GM18507 (cell line): ENCODE measurements around the gene TFAM.
"Not testable (repeated sequence)": the region's sequence is repeated elsewhere in the genome, so short reads cannot be mapped to it uniquely, and the experiment has no call there.

Experiments
- DNase-seq: peaks from one replicate; pipeline ENCODE4 v3.0.0; 2011; ENCODE audit warnings: low read depth; ENCODE audit not compliant: insufficient read length; ENCODE audit errors: extremely low spot score
- FAIRE-seq: peaks from 2 replicates; lab custom pipeline; 2011; peaks lifted over from hg19 to GRCh38; lab: Jason Lieb, UNC

Gene TFAM

DNA sequence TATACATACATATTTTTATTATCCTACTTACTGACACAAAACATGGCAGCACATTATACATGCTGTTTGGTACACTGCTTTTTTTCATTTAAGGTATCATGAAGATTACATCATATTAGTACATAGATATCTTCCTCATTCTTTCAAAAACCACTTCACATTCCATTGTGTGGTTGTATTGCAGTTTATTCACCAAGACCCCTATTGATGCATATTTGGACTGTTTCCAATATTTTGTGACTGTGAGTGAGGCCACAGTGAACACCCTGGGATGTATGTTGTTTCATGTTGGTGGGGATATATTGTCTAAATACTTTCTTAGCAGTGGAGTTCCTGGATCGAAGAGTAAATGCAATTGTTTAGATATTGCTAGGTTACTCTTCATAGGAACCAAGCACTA is 39.0 kb downstream of the TFAM start:
- DNase-seq: no peak
- FAIRE-seq: no peak

DNA sequence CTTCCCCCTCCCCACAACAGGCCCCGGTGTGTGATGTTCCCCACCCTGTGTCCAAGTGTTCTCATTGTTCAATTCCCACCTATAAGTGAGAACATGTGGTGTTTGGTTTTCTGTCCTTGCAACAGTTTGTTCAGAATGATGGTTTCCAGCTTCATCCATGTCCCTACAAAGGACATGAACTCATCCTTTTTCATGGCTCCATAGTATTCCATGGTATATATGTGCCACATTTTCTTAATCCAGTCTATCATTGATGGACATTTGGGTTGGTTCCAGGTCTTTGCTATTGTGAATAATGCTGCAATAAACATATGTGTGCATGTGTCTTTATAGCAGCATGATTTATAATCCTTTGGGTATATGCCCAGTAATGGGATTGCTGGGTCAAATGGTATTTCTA is 43.2 kb downstream of the TFAM start:
- not testable (repeated sequence) for FAIRE-seq, DNase-seq

DNA sequence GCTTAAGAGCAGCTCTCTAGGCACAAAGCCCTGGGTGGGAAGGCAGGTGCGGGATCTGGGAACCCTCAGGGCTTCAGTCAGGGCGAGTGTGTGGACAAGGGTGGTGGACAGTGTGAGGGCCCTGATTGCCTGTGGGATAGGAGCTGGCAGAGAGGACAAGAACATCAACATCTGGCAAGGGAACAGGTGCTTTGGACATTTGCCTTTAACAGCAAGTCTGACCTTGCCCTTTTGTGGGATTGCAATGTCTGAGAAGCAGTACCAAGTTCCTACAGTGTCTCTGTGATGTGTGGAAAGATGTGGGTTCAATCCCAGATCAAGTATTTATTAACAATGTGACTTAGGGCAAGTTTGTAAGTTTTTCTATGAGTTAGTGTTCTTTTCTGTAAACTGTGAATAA is 46.7 kb downstream of the TFAM start:
- no peak for DNase-seq
- no peak for FAIRE-seq

DNA sequence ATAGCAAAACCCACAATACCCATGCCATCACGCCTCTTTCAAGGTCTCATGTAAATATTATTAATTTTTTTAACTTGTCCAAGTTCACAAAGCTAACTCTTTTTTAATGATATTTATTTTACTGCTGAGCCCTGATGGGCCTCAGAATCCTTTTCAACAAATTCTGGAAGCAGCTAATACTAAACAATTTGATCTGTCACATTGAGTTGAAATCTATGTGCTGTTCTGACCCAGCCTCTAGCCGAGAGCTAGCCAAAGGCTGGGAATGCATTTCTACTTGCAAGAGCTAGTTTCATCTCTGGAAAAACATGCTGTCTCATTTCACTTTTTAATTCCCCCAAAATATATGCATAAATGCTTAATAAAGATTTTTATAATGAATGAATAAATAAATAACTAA is 47.9 kb downstream of the TFAM start:
- no peak for FAIRE-seq
- DNase-seq: no peak

DNA sequence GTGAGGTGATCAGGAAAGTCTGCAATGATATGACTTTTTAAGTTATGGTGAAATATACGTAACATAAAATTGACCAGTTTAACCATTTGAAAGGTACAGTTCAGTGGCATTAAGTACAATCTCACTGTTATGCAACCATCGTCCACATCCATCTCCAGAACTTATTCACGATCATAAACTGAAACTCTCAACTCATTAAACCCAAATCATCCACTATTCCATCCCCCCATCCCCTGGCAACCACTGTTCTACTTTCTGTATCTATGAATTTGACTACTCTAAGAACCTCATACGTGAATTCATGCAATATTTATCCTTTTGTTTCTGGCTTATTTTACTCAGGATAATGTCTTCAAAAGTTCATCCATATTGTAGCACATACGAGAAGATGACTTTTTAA is 48.4 kb downstream of the TFAM start:
- DNase-seq: no peak
- no peak for FAIRE-seq

DNA sequence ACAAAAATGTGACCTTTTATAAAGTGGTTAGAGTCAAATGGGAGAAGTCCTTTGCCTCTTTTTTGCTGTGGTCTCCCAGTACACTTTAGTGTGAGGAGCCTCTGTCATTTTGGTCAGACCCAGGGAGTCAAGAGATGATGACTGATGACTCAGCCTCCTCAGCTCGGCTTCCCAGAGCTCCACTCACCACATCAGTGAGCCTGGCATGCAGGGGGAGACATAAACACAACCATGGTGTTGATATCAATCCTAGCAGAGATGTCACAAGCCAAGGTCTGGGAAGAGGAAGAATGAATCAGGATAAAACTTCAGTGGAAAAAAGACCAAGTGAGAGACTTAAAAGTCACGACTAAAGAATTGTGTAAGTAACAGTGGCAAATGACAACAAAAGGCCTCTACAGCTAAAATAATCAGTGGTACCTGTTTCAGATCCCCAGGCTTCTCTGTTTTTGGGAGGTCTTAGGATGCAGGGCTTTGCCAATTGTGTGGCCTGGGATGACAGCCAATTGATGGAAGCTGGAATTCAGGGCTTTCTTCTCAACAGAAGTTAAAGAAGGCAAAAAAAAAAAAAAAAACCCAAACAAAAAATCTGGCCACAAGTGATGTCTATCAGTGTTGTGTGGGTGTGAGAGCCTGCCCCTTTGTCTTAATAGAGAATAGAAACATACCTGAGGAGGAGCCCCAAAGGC is 50.2 kb downstream of the TFAM start:
- FAIRE-seq: no peak

DNA sequence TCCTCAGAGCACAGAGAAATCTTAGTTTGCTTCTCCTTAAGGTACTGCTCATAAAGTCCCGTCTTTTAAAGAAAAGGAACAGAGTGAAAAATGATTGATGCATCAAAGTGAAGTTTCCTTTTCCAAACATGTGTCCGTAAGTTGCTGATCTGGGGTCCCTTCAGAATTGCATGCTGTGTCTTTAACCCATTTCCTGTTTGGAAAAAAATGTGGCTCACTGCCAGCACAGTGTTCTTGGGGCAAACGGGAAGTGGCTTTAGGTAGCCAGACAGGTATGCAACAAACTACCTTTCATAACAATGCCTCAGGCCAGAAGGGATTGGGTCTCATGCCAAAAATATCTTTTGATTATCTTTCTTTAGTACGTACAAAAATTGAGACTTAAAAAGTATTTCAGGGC is 50.9 kb downstream of the TFAM start:
- DNase-seq (no peak), FAIRE-seq (no peak)

More for the DNA sequence above, 50.2 kb downstream of the TFAM start:
- no peak for DNase-seq

DNA sequence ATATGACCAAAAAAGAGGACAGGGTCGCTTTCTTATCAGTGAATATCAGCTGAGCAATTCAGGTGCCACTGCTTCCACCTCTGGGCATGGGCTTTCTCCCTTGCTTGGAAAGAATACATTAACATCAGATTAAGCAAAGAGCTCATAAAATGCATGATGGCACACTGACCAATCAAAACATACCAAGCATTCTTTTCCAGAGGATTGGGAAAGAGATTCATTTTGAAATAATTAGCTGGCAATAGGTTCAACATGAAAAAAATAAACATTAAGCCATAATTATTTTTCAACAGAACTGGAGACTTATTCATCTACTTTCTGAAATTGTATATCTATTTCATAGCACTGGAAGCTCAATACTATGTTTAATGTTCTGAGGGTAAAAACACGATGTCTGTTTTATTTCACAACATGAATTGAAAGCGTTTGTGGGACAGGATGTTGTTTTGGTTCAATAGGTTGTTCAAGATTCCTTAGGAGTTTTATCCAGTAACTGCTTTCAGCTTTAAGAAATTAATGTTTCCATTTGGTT is 53.2 kb downstream of the TFAM start:
- no peak for DNase-seq
- no peak for FAIRE-seq

DNA sequence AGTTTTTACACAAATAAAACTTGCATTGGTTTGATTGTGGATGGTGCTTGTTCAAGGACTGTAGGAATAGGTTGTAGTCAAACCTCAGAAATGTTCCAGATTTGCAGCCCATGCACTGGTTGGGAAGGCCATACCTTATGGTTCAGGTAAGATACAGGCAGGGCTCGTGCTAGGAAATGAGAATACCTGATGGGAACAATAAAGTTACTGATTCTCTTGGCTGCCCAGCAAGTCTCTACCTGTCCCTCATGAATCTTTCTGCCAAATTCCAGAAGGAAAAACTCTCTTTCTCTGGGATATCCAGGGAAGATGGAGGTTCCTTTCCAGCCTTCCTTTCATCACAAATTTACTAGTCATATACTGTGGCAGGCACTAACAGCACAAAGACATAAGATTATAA is 53.8 kb downstream of the TFAM start:
- DNase-seq: no peak
- no peak for FAIRE-seq

DNA sequence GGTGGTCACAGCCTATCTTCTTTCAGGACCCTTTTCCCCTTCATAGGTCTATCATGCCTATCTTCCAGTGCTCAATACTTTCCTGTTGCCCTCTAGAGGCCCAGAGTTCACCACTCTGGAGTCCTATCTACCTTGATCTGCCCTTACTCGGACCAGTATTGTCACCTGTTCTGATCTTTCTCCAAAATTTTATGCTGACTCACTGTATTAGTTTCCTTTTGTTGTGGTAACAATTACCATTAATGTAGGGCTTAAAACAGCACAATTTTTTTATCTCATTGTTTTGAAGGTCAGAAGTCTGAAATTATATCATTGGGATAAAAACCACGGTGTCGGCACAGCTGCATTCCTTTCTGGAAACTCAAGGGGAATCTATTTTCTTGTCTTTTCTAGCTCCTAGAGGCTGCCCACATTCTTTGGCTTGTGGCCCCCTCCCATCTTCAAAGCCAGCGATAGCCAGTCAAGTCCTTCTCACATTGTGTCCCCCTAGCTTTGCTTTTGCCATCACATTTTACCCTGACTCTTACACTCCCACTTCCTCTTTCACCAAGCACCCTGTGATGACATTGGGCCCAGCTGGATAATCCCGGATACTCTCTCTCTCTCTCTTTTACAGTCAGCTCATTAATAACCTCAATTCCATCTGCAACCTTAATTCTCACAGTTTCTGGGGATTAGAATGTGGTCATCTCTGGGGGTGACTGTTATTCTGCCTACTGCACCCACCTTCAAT is 54.6 kb downstream of the TFAM start:
- FAIRE-seq (no peak), DNase-seq (no peak)

DNA sequence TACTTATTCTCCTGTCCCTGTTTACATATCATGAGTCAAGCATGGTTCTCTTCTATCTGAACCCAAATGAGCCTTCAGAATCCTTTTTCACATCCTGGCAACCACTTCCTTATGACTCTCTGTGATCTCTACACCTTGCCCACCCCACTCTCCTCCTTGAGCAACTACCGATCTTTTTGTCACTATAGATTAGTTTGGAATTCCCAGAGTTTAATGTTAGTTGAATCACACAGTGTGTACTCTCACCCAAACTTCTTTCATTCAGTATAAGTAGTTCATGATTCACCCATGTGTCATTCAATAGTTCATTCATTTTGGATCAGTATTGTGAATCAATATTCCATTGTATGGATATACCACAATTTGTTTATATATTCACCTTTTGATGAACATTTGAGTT is 55.3 kb downstream of the TFAM start:
- FAIRE-seq: no peak
- no peak for DNase-seq

DNA sequence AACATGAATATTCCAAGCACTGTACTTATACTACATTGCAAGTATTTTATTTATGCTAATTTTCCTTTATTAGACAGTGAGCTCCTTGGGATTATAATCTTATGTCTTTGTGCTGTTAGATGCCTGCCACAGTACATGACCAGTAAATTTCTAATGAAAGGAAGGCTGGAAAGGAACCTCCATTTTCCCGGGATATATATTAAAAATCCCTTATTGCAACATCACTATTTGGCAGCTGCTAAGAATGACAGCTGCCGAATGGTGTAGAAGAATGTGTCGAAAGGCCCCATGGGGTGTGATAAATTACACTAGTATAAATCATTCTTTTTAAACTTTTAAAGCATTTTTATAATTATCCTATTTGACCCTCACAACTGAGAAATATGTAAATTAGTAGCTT is 59.1 kb downstream of the TFAM start:
- FAIRE-seq (no peak), DNase-seq (no peak)

DNA sequence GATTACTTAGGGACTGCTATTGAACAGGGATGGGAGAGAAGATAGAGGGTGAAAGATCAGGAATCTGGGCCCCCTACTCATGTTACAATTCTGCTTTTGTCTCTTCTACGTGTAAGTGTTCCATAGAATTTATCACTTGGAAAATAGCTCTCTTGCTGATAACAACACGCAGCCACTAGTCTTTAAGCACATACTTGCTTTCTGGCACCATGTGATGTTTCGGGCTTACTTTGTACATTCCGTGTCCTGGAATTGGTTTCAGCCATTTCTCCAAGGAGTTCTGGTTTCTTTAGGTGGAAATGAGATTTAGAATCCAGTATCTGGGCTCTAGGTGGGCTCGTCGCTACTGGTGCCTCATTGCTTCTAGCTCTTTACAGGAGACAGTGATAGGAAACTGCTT is 59.7 kb downstream of the TFAM start:
- FAIRE-seq (no peak), DNase-seq (no peak)

DNA sequence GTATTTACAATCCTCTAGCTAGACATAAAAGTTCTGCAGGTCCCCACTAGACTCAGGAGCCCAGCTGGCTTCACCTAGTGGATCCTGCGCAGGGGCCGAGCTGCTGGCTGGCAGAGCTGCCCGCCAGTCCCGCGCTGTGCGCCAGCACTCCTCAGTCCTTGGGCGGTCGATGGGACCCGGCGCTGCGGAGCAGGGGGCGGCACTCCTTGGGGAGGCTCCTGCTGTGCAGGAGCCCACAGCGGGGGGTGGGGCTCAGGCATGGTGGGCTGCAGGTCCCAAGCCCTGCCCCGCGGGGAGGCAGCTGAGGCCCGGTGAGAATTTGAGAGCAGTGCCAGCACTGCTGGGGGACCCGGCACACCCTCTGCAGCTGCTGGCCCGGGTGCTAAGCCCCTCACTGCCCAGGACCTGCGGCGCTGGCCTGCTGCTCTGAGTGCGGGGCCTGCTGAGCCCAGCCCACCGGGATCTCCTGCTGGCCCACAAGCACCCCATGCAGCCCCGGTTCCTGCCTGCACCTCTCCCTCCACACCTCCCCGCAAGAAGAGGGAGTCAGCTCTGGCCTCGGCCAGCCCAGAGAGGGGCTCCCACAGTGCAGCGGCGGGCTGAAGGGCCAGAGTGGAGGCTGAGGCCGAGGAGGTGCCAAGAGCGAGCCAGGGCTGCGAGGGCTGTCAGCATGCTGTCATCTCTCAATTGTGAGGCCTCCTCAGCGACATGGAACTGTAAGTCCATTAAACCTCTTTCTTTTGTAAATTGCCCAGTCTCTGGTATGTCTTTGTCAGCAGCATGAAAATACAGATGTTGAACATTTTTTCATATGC is 63.1 kb downstream of the TFAM start:
- FAIRE-seq: no peak
- no peak for DNase-seq
